HG03064 (cell line): ENCODE measurements around the gene TBX19.

ENCODE experiments used
- ATAC-seq: cut with Tn5 transposase; IDR thresholded peaks from one replicate; pipeline ENCODE4 v1.9.1; 2021; ENCODE audit warnings: low read depth; ENCODE audit not compliant: unreplicated experiment

The TBX19 gene

GRCh38 chr1:168317309-168317708, 36.6 kb downstream of the TBX19 start:
- ATAC-seq: no peak

- ATAC-seq: no peak
Observed at GRCh38 chr1:168319691-168320090, 39.0 kb downstream of the TBX19 start.

GRCh38 chr1:168320149-168320548, 39.5 kb downstream of the TBX19 start:
- ATAC-seq: no peak

- no peak for ATAC-seq
Observed at GRCh38 chr1:168320800-168321450, 40.2 kb downstream of the TBX19 start.

- no peak for ATAC-seq
Observed at GRCh38 chr1:168321945-168322344, 41.3 kb downstream of the TBX19 start.

- ATAC-seq: no peak
Observed at GRCh38 chr1:168324745-168325425, 44.2 kb downstream of the TBX19 start.

- ATAC-seq: no peak
Observed at GRCh38 chr1:168328731-168329364, 48.2 kb downstream of the TBX19 start.

- ATAC-seq: no peak
Observed at GRCh38 chr1:168330285-168330684, 49.6 kb downstream of the TBX19 start.

GRCh38 chr1:168331569-168331968, 50.9 kb downstream of the TBX19 start:
- no peak for ATAC-seq

GRCh38 chr1:168333562-168334276, 53.0 kb downstream of the TBX19 start:
- no peak for ATAC-seq

- no peak for ATAC-seq
Observed at GRCh38 chr1:168335500-168335899, 54.8 kb downstream of the TBX19 start.

GRCh38 chr1:168338589-168339503, 58.2 kb downstream of the TBX19 start:
- no peak for ATAC-seq

- ATAC-seq: no peak
Observed at GRCh38 chr1:168340781-168341482, 60.3 kb downstream of the TBX19 start.

- ATAC-seq: no peak
Observed at GRCh38 chr1:168341483-168341975, 60.9 kb downstream of the TBX19 start.

- ATAC-seq: peak; percentile 81
Observed at GRCh38 chr1:168342572-168343280, 62.0 kb downstream of the TBX19 start.

GRCh38 chr1:168343566-168343965, 62.9 kb downstream of the TBX19 start:
- no peak for ATAC-seq

GRCh38 chr1:168344517-168344916, 63.8 kb downstream of the TBX19 start:
- no peak for ATAC-seq

- no peak for ATAC-seq
Observed at GRCh38 chr1:168345939-168346338, 65.3 kb downstream of the TBX19 start.

GRCh38 chr1:168347630-168348029, 67.0 kb downstream of the TBX19 start:
- ATAC-seq: no peak
